OCI-M1 (cell line): ENCODE data around the gene BAIAP3.

Experiments
- DNase-seq: peaks from one replicate; lab custom pipeline; 2025; lab: John Stamatoyannopoulos, UW

The BAIAP3 gene

DNA sequence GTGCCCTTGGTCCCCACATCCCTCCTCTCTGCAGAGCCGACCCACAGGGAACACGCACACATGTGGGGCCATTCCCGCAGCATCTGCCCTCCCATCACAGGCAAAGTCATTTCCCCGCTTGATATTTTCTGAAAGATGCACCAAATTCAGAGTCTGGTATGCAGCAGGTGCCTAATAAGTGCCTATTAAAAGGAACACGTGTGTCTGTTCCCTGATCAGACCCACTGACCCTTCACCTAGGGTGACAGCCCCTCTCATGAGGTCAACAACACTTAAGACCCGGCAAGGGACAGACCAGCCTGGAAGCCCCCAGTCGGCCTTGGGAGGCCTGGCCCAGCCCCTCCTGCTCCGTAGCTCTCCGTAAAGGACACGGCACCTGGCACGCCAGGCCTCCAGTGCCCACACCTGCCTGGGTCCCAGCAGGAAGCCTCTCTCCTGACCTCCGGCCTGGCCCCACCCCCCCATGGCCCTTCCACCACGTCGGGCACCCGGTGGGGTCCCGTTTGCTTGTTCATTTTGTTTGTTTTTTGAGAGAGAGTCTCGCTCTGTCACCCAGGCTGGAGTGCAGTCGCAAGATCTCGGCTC lies 61.0 kb downstream of the BAIAP3 start:
- no peak for DNase-seq

DNA sequence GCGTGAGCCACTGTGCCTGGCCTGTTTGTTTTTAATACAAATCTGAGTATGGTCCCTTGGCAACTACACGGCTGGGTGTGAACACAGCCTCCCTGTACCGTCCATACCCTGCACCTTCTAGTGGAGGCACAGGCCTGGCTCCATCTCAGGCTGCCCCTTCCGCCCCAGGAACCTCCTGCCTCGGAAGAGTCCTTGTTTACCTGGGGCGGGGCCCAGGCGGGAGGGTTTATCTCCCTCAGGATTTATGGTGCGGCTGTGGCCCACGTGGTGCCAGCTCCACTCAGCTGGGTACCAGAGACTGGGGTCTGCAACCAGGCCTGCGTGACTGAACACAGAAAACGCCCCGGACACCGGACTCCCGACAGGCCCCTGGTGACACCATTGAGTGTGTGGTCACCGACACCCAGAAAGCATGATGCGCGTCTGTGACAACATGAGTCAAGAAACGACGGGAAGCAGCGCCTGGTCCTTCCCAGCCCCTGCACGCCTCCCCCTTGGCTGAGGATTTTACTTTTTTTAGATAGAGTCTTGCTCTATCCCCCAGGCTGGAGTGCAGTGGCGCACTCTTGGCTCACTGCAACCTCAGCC lies 62.1 kb downstream of the BAIAP3 start:
- no peak for DNase-seq

DNA sequence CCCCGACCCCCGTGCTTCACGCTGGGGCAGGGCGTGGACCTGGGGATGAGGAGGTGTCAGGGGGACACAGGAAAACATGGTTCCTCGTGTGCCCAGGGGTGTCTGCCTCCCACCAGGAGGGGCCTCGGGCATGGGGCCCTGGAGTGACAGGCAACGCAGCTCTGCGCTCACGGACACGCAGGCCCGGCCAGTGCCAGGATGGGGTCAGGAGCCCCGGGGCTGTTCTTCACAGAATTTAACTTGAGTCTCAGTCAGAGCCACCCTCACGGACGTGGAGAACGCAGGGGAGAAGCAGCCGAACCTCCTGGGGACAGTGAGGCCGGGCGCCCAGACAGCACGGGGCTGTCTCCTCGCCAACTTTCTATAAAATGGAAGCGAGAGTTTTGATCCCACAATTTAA lies 64.3 kb downstream of the BAIAP3 start:
- DNase-seq, result no peak

DNA sequence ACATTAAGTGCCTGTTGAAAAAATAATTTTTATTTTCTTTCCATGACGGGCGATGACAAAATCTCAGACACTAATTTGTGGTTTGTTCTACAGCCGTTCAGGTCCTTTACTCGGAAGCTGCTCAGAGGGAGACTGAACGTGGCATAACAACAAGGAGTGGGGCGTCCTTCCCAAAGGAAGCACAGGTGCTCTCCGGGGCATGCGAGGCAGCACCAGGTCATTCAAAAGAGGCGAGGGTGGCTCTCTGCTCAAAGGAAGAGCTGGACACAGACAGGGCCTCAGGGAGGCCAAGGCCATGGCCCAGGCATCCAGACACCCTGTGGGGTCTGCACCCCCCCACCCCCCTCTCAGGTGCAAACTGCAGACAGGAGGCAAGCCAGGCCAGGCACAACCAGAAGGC lies 64.9 kb downstream of the BAIAP3 start:
- no peak for DNase-seq
